ENCODE data around the gene KCNK3. TPM values are rescaled to one million over a fixed set of nuclear protein-coding genes. Genes with fewer than 3 reads are reported as not detected.
A peak's percentile ranks its signal among the peaks of the same experiment; 100 is the strongest.
"Not testable (repeated sequence)": the region's sequence is repeated elsewhere in the genome, so short reads cannot be mapped to it uniquely, and the experiment has no call there.

KCNK3 gene
- total and polyA plus RNA-seq, 2 donors (not counting 1 experiment from before 2014, with no cell fraction given): under 0.01 TPM; not detected in 1

GRCh38 chr2:26660363-26660962 lies 32.1 kb upstream of the KCNK3 start:
- TF ChIP-seq CTCF (conservative IDR thresholded peaks at IDR 0.05 in 1 of 2, IDR thresholded peaks at IDR 0.05 in 1 of 2; ENCODE audit: low read depth in 1 of 2, low read length in 2 of 2): no peak
- TF ChIP-seq EZH2 (IDR thresholded peaks at IDR 0.05; ENCODE audit: low read length, missing control alignments): no peak
- Histone ChIP-seq H3K9ac (ENCODE audit: insufficient read depth, low read length) (no peak overlapping the region), H3K9me3 (ENCODE audit: control insufficient read depth, insufficient read depth, low read depth, low read length) (no peaks in the 10 kb centered on the region), H3K36me3 (ENCODE audit: control insufficient read depth, insufficient read depth, low read length) (no peaks in the 10 kb centered on the region), H3K79me2 (ENCODE audit: control insufficient read depth, insufficient read depth, low read length) (no peaks in the 10 kb centered on the region), H3K27me3 (ENCODE audit: control insufficient read depth, insufficient read depth, low read length) (peaks cover 2% of the 10 kb centered on the region), H3K4me1 (ENCODE audit: control insufficient read depth, extremely low read depth, insufficient read depth, low read length) (no peaks in the 10 kb centered on the region), H3K4me3 (replicated peaks in 1 of 4; ENCODE audit: control extremely low read depth in 1 of 4, insufficient read depth in 1 of 4, low read depth in 3 of 4, low read length in 4 of 4) (no peak overlapping the region), H3K27ac (ENCODE audit: insufficient read depth, low read length) (no peak overlapping the region), H3K4me2 (ENCODE audit: extremely low read depth, insufficient read depth, low read length) (no peak overlapping the region), H2AFZ (ENCODE audit: low read length) (no peak overlapping the region), H4K20me1 (ENCODE audit: control insufficient read depth, extremely low read depth, insufficient read depth, low read length) (no peaks in the 10 kb centered on the region)
- no peak for DNase-seq (ENCODE audit: low read depth in 2 of 2)

DNA sequence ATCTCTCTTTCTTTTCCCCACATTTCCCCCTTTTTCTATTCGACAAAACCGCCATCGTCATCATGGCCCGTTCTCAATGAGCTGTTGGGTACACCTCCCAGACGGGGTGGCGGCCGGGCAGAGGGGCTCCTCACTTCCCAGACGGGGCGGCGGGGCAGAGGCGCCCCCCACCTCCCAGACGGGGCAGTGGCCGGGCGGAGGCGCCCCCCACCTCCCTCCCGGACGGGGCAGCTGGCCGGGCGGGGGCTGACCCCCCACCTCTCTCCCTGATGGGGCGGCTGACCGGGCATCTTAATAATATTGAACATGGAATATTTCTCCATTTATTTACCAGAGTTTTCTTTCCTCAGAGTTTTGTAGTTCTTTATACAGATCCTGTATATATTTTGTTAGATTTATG lies 27.2 kb upstream of the KCNK3 start:
- not testable (repeated sequence) for H3K9me3 ChIP-seq (ENCODE audit: control insufficient read depth, insufficient read depth, low read depth, low read length); H3K36me3 ChIP-seq (ENCODE audit: control insufficient read depth, insufficient read depth, low read length); DNase-seq (ENCODE audit: low read depth in 2 of 2); H3K4me2 ChIP-seq (ENCODE audit: extremely low read depth, insufficient read depth, low read length); H3K9ac ChIP-seq (ENCODE audit: insufficient read depth, low read length); H2AFZ ChIP-seq (ENCODE audit: low read length); H3K79me2 ChIP-seq (ENCODE audit: control insufficient read depth, insufficient read depth, low read length); H3K27me3 ChIP-seq (ENCODE audit: control insufficient read depth, insufficient read depth, low read length); H3K4me3 ChIP-seq (replicated peaks in 1 of 4; ENCODE audit: control extremely low read depth in 1 of 4, insufficient read depth in 1 of 4, low read depth in 3 of 4, low read length in 4 of 4); H4K20me1 ChIP-seq (ENCODE audit: control insufficient read depth, extremely low read depth, insufficient read depth, low read length); H3K4me1 ChIP-seq (ENCODE audit: control insufficient read depth, extremely low read depth, insufficient read depth, low read length); H3K27ac ChIP-seq (ENCODE audit: insufficient read depth, low read length)

DNA sequence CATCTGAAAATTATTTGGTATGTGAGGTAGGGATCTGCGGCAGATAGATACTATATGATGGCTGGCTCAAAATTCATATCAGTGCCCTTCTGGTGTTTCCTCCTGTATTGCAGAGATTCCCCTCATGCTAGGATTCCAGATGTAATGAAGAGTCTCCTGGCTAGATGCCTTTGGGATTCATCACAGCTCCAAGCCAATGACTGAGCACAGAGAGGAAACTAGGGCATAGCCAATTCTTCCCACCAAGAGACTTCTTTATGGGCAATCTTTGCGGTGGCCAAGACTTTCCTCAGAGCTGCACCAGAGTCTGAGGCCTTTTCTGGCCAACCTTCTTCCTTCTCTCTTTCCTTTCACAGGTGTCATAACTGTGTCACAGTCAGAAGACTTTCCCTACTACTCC lies 25.9 kb upstream of the KCNK3 start:
- DNase-seq (ENCODE audit: low read depth in 2 of 2): peak in 1 of 2 donors; percentile 30
- Histone ChIP-seq H3K4me2 (ENCODE audit: extremely low read depth, insufficient read depth, low read length) (no peak overlapping the region), H3K9me3 (ENCODE audit: control insufficient read depth, insufficient read depth, low read depth, low read length) (no peaks in the 10 kb centered on the region), H4K20me1 (ENCODE audit: control insufficient read depth, extremely low read depth, insufficient read depth, low read length) (no peaks in the 10 kb centered on the region), H3K36me3 (ENCODE audit: control insufficient read depth, insufficient read depth, low read length) (no peaks in the 10 kb centered on the region), H3K27me3 (ENCODE audit: control insufficient read depth, insufficient read depth, low read length) (peaks cover 6% of the 10 kb centered on the region), H3K4me3 (replicated peaks in 1 of 4; ENCODE audit: control extremely low read depth in 1 of 4, insufficient read depth in 1 of 4, low read depth in 3 of 4, low read length in 4 of 4) (no peak overlapping the region), H3K79me2 (ENCODE audit: control insufficient read depth, insufficient read depth, low read length) (no peaks in the 10 kb centered on the region), H3K9ac (ENCODE audit: insufficient read depth, low read length) (no peak overlapping the region), H2AFZ (ENCODE audit: low read length) (no peak overlapping the region), H3K27ac (ENCODE audit: insufficient read depth, low read length) (no peak overlapping the region), H3K4me1 (ENCODE audit: control insufficient read depth, extremely low read depth, insufficient read depth, low read length) (no peaks in the 10 kb centered on the region)
- TF ChIP-seq EZH2 (IDR thresholded peaks at IDR 0.05; ENCODE audit: low read length, missing control alignments) (no peak), CTCF (conservative IDR thresholded peaks at IDR 0.05 in 1 of 2, IDR thresholded peaks at IDR 0.05 in 1 of 2; ENCODE audit: low read depth in 1 of 2, low read length in 2 of 2) (no peak)
